Measurements from ENCODE around the gene UNC13C. TPM values are rescaled to one million over a fixed set of nuclear protein-coding genes. Genes with fewer than 3 reads are reported as not detected.

The UNC13C gene
- total RNA-seq, 1 donor from 2014 or later = 0.22 TPM

DNA sequence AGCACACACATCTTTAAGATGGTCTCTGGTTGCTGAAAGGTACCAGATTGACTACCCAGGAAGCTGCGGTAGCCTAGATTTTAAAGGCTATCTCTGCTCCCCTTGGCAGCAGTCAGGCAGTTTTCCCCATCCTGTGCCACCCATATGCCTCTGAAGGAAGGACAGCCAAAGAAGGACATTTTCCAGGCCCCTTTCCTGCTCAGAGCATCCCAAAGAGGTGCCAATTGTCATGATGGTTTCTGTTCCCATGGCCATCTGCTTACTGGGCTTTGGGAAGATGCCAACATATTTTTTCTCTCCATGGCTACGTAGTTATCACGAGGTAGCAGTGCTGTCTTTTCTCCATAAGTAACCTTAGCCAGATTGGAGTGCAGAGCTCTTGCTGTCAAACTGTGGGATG is 39.7 kb downstream of the UNC13C start:
- Histone ChIP-seq H3K27me3 (ENCODE audit: low read depth) (no peaks in the 10 kb centered on the region), H3K36me3 (no peaks in the 10 kb centered on the region), H3K9me3 (replicated peaks) (peaks cover 16% of the 10 kb centered on the region), H3K27ac (replicated peaks) (no peak overlapping the region), H3K4me3 (no peak overlapping the region), H3K4me1 (no peaks in the 10 kb centered on the region)
- no peak for DNase-seq
- TF ChIP-seq, protein P1, sequence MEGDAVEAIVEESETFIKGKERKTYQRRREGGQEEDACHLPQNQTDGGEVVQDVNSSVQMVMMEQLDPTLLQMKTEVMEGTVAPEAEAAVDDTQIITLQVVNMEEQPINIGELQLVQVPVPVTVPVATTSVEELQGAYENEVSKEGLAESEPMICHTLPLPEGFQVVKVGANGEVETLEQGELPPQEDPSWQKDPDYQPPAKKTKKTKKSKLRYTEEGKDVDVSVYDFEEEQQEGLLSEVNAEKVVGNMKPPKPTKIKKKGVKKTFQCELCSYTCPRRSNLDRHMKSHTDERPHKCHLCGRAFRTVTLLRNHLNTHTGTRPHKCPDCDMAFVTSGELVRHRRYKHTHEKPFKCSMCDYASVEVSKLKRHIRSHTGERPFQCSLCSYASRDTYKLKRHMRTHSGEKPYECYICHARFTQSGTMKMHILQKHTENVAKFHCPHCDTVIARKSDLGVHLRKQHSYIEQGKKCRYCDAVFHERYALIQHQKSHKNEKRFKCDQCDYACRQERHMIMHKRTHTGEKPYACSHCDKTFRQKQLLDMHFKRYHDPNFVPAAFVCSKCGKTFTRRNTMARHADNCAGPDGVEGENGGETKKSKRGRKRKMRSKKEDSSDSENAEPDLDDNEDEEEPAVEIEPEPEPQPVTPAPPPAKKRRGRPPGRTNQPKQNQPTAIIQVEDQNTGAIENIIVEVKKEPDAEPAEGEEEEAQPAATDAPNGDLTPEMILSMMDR (IDR thresholded peaks at IDR 0.05; ENCODE audit: borderline replicate concordance) = no peak
- intact Hi-C loops (cut with micrococcal nuclease) = no loop called here

DNA sequence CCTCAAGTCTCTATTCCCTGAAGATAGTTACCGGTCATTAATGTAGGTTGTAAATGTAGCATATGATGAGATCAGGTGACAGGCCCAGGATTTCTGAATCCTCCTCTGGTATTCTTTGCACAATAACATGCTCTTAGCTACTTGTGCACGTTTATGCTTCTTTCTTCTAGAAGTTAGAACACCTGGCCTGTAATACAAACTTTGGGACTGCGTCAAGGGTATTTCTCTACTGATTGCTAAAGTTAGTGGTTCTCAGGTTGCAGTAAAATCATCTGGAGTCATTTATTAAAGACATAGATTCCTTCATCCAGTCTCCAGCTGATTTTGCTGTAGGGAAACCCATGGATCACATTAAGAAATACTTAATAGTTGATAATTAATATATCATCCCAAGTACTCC is 48.0 kb downstream of the UNC13C start:
- Histone ChIP-seq H3K27ac (replicated peaks) (no peak overlapping the region), H3K36me3 (no peaks in the 10 kb centered on the region), H3K9me3 (replicated peaks) (peaks cover 22% of the 10 kb centered on the region), H3K4me1 (no peaks in the 10 kb centered on the region), H3K27me3 (ENCODE audit: low read depth) (no peaks in the 10 kb centered on the region), H3K4me3 (no peak overlapping the region)
- TF ChIP-seq, protein P1 (IDR thresholded peaks at IDR 0.05; ENCODE audit: borderline replicate concordance) = no peak
- intact Hi-C loops (cut with micrococcal nuclease) = no loop called here
- DNase-seq = no peak

DNA sequence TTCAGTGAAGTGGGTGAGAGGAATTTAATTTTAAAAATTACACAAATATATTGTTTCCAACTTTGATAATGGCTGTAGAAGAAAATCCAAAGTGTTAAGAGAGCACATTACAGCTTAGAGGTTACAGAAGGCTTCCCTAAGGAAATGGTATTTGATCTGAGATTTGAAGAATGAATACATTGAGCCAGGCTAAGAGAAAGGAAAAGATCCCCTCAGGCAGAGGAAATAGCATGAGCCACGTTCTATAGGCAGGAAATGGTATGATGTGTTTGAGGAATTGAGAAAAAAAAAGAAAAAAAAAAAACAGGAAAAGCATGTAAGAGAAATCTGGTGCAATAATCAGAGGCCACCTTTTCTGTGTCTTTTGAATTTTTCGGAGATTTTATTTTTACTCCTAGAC is 48.6 kb downstream of the UNC13C start:
- intact Hi-C loops (cut with micrococcal nuclease) = no loop called here
- no peaks in the 10 kb centered on the region for H3K36me3 ChIP-seq
- no peaks in the 10 kb centered on the region for H3K4me1 ChIP-seq
- TF ChIP-seq, protein P1 (IDR thresholded peaks at IDR 0.05; ENCODE audit: borderline replicate concordance) = no peak
- H3K27me3 ChIP-seq (ENCODE audit: low read depth) = no peaks in the 10 kb centered on the region
- H3K27ac ChIP-seq (replicated peaks) = no peak overlapping the region
- H3K4me3 ChIP-seq = no peak overlapping the region
- peaks cover 22% of the 10 kb centered on the region for H3K9me3 ChIP-seq (replicated peaks)
- DNase-seq = no peak

DNA sequence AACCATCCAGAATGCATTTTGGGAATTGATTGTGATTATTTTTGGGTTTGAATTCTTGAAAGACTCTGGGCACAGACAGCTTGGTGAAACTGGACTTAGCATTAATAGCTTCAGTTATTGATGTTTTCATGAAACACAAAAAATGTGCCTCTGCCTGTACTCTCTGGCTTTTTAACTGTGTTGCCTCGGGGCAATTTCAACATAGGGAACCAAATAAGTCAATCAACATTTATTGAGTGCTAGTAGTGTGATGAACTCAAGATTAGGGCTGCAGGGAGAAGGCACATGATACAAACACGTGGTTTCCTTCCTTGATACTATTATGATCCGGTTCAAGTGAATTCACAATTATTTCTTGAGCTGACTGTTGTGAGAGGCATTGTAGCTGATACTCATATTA is 50.8 kb downstream of the UNC13C start:
- Histone ChIP-seq H3K9me3 (replicated peaks) (peaks cover 17% of the 10 kb centered on the region), H3K36me3 (no peaks in the 10 kb centered on the region), H3K27me3 (ENCODE audit: low read depth) (no peaks in the 10 kb centered on the region), H3K4me3 (no peak overlapping the region), H3K27ac (replicated peaks) (no peak overlapping the region), H3K4me1 (no peaks in the 10 kb centered on the region)
- TF ChIP-seq, protein P1 (IDR thresholded peaks at IDR 0.05; ENCODE audit: borderline replicate concordance) = no peak
- intact Hi-C loops (cut with micrococcal nuclease) = no loop called here
- DNase-seq = no peak

DNA sequence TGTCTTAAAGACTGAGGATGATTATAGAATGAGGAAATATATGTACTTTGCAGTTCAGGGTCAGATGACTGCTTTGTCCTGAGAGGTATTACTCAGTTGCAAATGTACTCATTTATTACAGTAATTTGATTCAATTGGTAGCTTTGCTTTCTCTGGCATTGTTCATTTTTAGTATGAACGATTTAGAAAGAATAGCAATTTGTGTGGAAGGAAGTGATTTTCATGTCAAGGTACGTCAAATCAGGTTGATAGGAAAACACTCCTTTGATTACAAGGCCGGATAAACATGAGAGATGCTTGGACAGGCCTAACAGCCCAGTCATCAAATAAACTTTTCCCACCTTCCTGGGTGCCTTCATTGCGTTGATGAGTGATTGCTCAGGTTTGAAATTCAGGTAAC is 53.8 kb downstream of the UNC13C start:
- H3K27me3 ChIP-seq (ENCODE audit: low read depth) = no peaks in the 10 kb centered on the region
- H3K4me1 ChIP-seq = no peaks in the 10 kb centered on the region
- H3K9me3 ChIP-seq (replicated peaks) = peaks cover 17% of the 10 kb centered on the region
- H3K4me3 ChIP-seq = no peak overlapping the region
- no peak overlapping the region for H3K27ac ChIP-seq (replicated peaks)
- no peaks in the 10 kb centered on the region for H3K36me3 ChIP-seq
- TF ChIP-seq, protein P1 (IDR thresholded peaks at IDR 0.05; ENCODE audit: borderline replicate concordance) = no peak
- intact Hi-C loops (cut with micrococcal nuclease) = no loop called here
- no peak for DNase-seq
